LNCaP clone FGC (cell line): ENCODE data around the gene ROGDI.

ENCODE experiments used
- DNase-seq: peaks from one replicate; pipeline ENCODE4 v3.0.0-alpha.2; 2011; ENCODE audit warnings: low read depth
- H3K4me3 ChIP-seq: 2 replicates; pipeline ENCODE4 v1.5.1; 2011; ENCODE audit warnings: mild to moderate bottlenecking, low read depth, low read length, control low read depth
- CTCF ChIP-seq: IDR thresholded peaks from 2 replicates; pipeline ENCODE4 v1.5.1; 2012; ENCODE audit warnings: mild to moderate bottlenecking; ENCODE audit not compliant: control insufficient read depth, insufficient read depth; ENCODE audit errors: extremely low read depth

The ROGDI gene

GRCh38 chr16:4798456-4798855 lies 4.0 kb downstream of the ROGDI start:
- no peak for DNase-seq
- TF ChIP-seq CTCF = no peak

GRCh38 chr16:4797805-4798252 lies 4.6 kb downstream of the ROGDI start:
- no peak overlapping the region for H3K4me3 ChIP-seq
- no peak for TF ChIP-seq CTCF
- no peak for DNase-seq

More at GRCh38 chr16:4798456-4798855, 4.0 kb downstream of the ROGDI start:
- no peak overlapping the region for H3K4me3 ChIP-seq

GRCh38 chr16:4796982-4797804 lies 5.2 kb downstream of the ROGDI start:
- DNase-seq = no peak
- TF ChIP-seq CTCF = no peak
- H3K4me3 ChIP-seq = no peak overlapping the region

GRCh38 chr16:4795828-4796572 lies 6.4 kb downstream of the ROGDI start:
- no peak overlapping the region for H3K4me3 ChIP-seq
- DNase-seq = no peak
- TF ChIP-seq CTCF = no peak

- no peak for DNase-seq
- H3K4me3 ChIP-seq = no peak within 1 kb of the TSS
Observed at GRCh38 chr16:4795181-4795827, 7.1 kb downstream of the ROGDI start, which contains the start of gene SMIM22. SMIM22 (plus strand) TSS chr16:4795369; CDS start chr16:4795735, 366 bp downstream.

More at GRCh38 chr16:4795181-4795827, 7.1 kb downstream of the ROGDI start, which contains the start of gene SMIM22:
- no peak for TF ChIP-seq CTCF
